IMR-90 (cell line): Measurements from ENCODE around the gene GPT2. TPM values are rescaled to one million over a fixed set of nuclear protein-coding genes. Genes with fewer than 3 reads are reported as not detected.

Experiments
- ATAC-seq: fragments of 200-7000 bp; cut with Tn5 transposase; 2 replicates; pipeline ENCODE4 v1.9.1; 2020; ENCODE audit warnings: low read depth, mild to moderate bottlenecking, moderate library complexity
- BruUV-seq: library from RNA; stranded (reverse); fragments of 400-500 nt; replicated peaks from 2 replicates; lab custom pipeline; 2021; lab: Mats Ljungman, UMichigan
- CTCF ChIA-PET: fragments of 300-600 bp; formaldehyde crosslinking; extraction: SDS; loops from one replicate; lab custom pipeline; 2021; ENCODE audit warnings: antibody characterized with exemption; lab: Yijun Ruan, JAX
- POLR2A ChIA-PET: fragments of 300-600 bp; sonication (Branson Sonifier 250); formaldehyde crosslinking; loops from one replicate; lab custom pipeline; 2022; ENCODE audit warnings: antibody characterized with exemption; ENCODE audit not compliant: unreplicated experiment; lab: Charles Lee
- DNase-seq: peaks from one replicate; pipeline ENCODE4 v3.0.0; 2013
- H2AFZ ChIP-seq: replicated peaks from 2 replicates; pipeline ENCODE3; 2013; ENCODE audit warnings: low read length, mild to moderate bottlenecking; ENCODE audit not compliant: poor library complexity
- H2AK5ac ChIP-seq: 2 replicates; pipeline ENCODE4 v1.6.1; 2013; ENCODE audit warnings: low read depth, low read length, inconsistent platforms
- H2AK9ac ChIP-seq: replicated peaks from 2 replicates; pipeline ENCODE3; 2013; ENCODE audit warnings: mild to moderate bottlenecking, low read depth, low read length, moderate library complexity; ENCODE audit not compliant: poor library complexity
- H2BK120ac ChIP-seq: 2 replicates; pipeline ENCODE4 v1.6.1; 2013; ENCODE audit warnings: low read depth, low read length, inconsistent platforms
- H2BK15ac ChIP-seq: 3 replicates; pipeline ENCODE4 v1.6.1; 2013; ENCODE audit warnings: low read depth, low read length, inconsistent platforms
- H2BK20ac ChIP-seq: 2 replicates; pipeline ENCODE4 v1.6.1; 2013; ENCODE audit warnings: low read depth, mild to moderate bottlenecking, inconsistent platforms, low read length, moderate library complexity
- H2BK5ac ChIP-seq: 2 replicates; pipeline ENCODE4 v1.6.1; 2013; ENCODE audit warnings: mild to moderate bottlenecking, low read depth, low read length, inconsistent platforms; ENCODE audit not compliant: poor library complexity, severe bottlenecking
- H3K14ac ChIP-seq: replicated peaks from 2 replicates; pipeline ENCODE4 v1.6.1; 2013; ENCODE audit warnings: low read depth, low read length, inconsistent platforms
- H3K18ac ChIP-seq: 2 replicates; pipeline ENCODE4 v1.6.1; 2013; ENCODE audit warnings: low read depth, low read length, control low read depth
- H3K23ac ChIP-seq: 2 replicates; pipeline ENCODE4 v1.6.1; 2013; ENCODE audit warnings: low read depth, low read length, inconsistent platforms
- H3K27ac ChIP-seq: 2 replicates; pipeline ENCODE4 v1.5.1; 2013; ENCODE audit warnings: mild to moderate bottlenecking, control low read depth, low read length; ENCODE audit not compliant: insufficient read depth
- H3K27me3 ChIP-seq: 2 replicates; pipeline ENCODE4 v1.6.1; 2013; ENCODE audit warnings: low read length; ENCODE audit not compliant: control insufficient read depth, insufficient read depth
- H3K36me3 ChIP-seq: 2 replicates; pipeline ENCODE4 v1.6.1; 2013; ENCODE audit warnings: low read length, mixed read lengths; ENCODE audit not compliant: control insufficient read depth, insufficient read depth
- H3K4ac ChIP-seq: 2 replicates; pipeline ENCODE4 v1.6.1; 2013; ENCODE audit warnings: low read depth, low read length, inconsistent platforms
- H3K4me1 ChIP-seq: 2 replicates; pipeline ENCODE4 v1.6.1; 2013; ENCODE audit warnings: low read length, mixed read lengths; ENCODE audit not compliant: control insufficient read depth, insufficient read depth
- H3K4me2 ChIP-seq: 2 replicates; pipeline ENCODE4 v1.6.1; 2013; ENCODE audit warnings: low read depth, mild to moderate bottlenecking, control low read depth, low read length, moderate library complexity
- H3K4me3 ChIP-seq: 2 replicates; pipeline ENCODE4 v1.5.1; 2013; ENCODE audit warnings: low read depth, mild to moderate bottlenecking, control low read depth, low read length, moderate library complexity; ENCODE audit not compliant: insufficient read depth
- H3K56ac ChIP-seq: 2 replicates; pipeline ENCODE4 v1.6.1; 2013; ENCODE audit warnings: low read length, inconsistent platforms; ENCODE audit not compliant: insufficient read depth; ENCODE audit errors: extremely low read depth
- H3K79me1 ChIP-seq, 2 experiments: 2 replicates each; pipeline ENCODE4 v1.6.1; 2013; ENCODE audit warnings: low read length in 2 of 2, inconsistent platforms in 1 of 2, low read depth in 1 of 2
- H3K9ac ChIP-seq: 2 replicates; pipeline ENCODE4 v1.6.1; 2013; ENCODE audit warnings: low read depth, low read length, control low read depth
- H3K9me1 ChIP-seq: 2 replicates; pipeline ENCODE4 v1.6.1; 2013; ENCODE audit warnings: low read length, inconsistent platforms; ENCODE audit not compliant: insufficient read depth
- H3K9me3 ChIP-seq: 2 replicates; pipeline ENCODE4 v1.6.1; 2013; ENCODE audit warnings: low read length; ENCODE audit not compliant: control insufficient read depth, insufficient read depth
- H4K20me1 ChIP-seq: 2 replicates; pipeline ENCODE4 v1.6.1; 2013; ENCODE audit warnings: low read length, inconsistent platforms; ENCODE audit not compliant: insufficient read depth
- H4K5ac ChIP-seq: 2 replicates; pipeline ENCODE4 v1.6.1; 2013; ENCODE audit warnings: mild to moderate bottlenecking, low read depth, low read length, control low read depth
- H4K8ac ChIP-seq, 2 experiments: 2 replicates each; pipeline ENCODE4 v1.6.1; 2013; ENCODE audit warnings: low read depth in 2 of 2, low read length in 2 of 2, control low read depth in 1 of 2, inconsistent platforms in 1 of 2
- H4K91ac ChIP-seq: 2 replicates; pipeline ENCODE4 v1.6.1; 2013; ENCODE audit warnings: low read depth, low read length, inconsistent platforms; ENCODE audit not compliant: insufficient read depth
- MAFK ChIP-seq: IDR thresholded peaks from 2 replicates; pipeline ENCODE4 v1.6.1; 2012; ENCODE audit warnings: low read depth, low read length, improper control_type of control experiment
- NFE2L2 ChIP-seq: fragments of 150-350 bp; IDR thresholded peaks from 2 replicates; pipeline ENCODE4 v1.6.1; 2016; ENCODE audit warnings: low read depth, mild to moderate bottlenecking, low read length
- RAD21 ChIP-seq: IDR thresholded peaks from 2 replicates; pipeline ENCODE4 v1.6.1; 2012; ENCODE audit warnings: low read length, improper control_type of control experiment
- RFX5 ChIP-seq: IDR thresholded peaks from 2 replicates; pipeline ENCODE4 v1.8.0; 2012; ENCODE audit warnings: low read depth, mild to moderate bottlenecking, low read length, moderate library complexity
- WGBS, 2 experiments: methylation state at CpG; one replicate each; pipeline versions ENCODE4 v1.1.5 to v1.1.7; 2013; ENCODE audit warnings: missing lambda C conversion rate in 2 of 2; ENCODE audit not compliant: insufficient read length in 1 of 2; ENCODE audit errors: extremely low coverage in 2 of 2; 5-methylcytosine and 5-hydroxymethylcytosine counted together
- dilution Hi-C: fragments of 300-500 bp; cut with HindIII; formaldehyde crosslinking; loops from one replicate; pipeline ENCODE4 v1.14.3; 2018; ENCODE audit warnings: low sequenced_read_pairs; ENCODE audit not compliant: unreplicated experiment
- in situ Hi-C: fragments of 300-500 bp; cut with MboI; formaldehyde crosslinking; loops from 3 replicates; pipeline ENCODE4 v1.14.3; 2019; ENCODE audit warnings: low sequenced_read_pairs, inconsistent platforms, mixed read lengths
- intact Hi-C: fragments of 100-400 bp; cut with micrococcal nuclease; formaldehyde crosslinking; loops from 2 replicates; pipeline ENCODE4 v1.10.0; 2022
- polyA plus RNA-seq, 3 experiments: library from polyadenylated mRNA; depleted of rRNA; stranded (reverse); fragments of >200 nt; gene quantifications; 2 replicates each; pipeline ENCODE4 v1.2.3, GENCODE V29; 2012; ENCODE audit warnings: low replicate concordance in 1 of 3
- total RNA-seq: library from RNA; depleted of rRNA; stranded (reverse); fragments of >200 nt; gene quantifications from 2 replicates; pipeline ENCODE4 v1.2.3, GENCODE V29; 2012
- TF ChIP-seq, protein P1 (sequence below): fragments of 150-350 bp; IDR thresholded peaks from 2 replicates; pipeline ENCODE4 v1.6.1; 2016; ENCODE audit warnings: low read depth, mild to moderate bottlenecking, low read length, moderate library complexity, borderline replicate concordance

GPT2 gene
- total and polyA plus RNA-seq, 2 of the 4 experiments (the other 2 are of a cell fraction), result 26.4 to 31.5 TPM

DNA sequence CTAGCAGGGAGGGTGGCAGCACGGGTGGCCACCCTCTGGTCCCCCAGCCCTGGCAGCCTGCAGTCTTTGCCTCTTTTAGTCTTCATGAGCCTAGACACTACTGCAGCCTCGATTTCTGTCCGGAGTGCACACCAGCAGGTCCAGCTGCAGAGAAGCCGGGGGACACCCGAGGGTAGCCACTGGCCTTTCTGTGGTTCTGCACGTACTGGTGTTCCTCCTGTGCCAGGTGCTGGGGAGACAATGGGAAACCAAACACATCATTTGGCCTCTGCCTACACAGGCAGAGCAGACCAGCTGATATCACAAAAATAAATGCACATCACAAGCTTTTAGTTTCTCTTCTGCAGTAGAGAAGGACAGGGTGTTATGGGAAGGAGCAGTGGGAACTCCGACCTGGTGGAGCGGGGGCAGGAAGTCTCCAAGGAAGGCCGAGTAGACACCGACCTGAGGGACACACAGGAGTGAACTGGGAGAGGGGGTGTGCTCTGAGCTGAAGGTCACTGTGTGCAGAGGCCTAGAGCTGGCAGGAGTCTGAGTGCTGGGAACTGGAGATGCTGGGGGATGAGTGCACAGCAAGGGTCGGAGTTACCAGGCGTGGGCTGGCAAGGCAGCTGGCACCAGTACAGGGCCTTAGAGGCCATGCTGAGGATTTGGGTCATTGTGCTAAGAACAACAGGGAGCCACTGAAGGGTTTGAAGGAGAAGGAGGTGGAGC is 23.1 kb downstream of the GPT2 start:
- Histone ChIP-seq H3K18ac (no peak overlapping the region), H3K4me2 (no peak overlapping the region), H2BK20ac (no peak overlapping the region), H3K4me3 (no peak overlapping the region), H3K14ac (no peak overlapping the region), H3K9ac (no peak overlapping the region), H2AK5ac (no peak overlapping the region), H2AK9ac (no peak overlapping the region), H2BK120ac (no peak overlapping the region), H4K91ac (no peak overlapping the region), H4K8ac (no peak overlapping the region), H2AFZ (no peak overlapping the region), H3K4me1 (no peaks in the 10 kb centered on the region), H3K56ac (no peak overlapping the region), H3K4ac (no peak overlapping the region), H3K27ac (no peak overlapping the region), H3K9me1 (no peaks in the 10 kb centered on the region), H4K20me1 (peaks cover 9% of the 10 kb centered on the region; the same call in 1 of the 2 replicates), H3K23ac (no peak overlapping the region), H2BK15ac (no peak overlapping the region), H4K5ac (no peak overlapping the region), H2BK5ac (no peak overlapping the region), H3K9me3 (no peaks in the 10 kb centered on the region), H3K27me3 (no peaks in the 10 kb centered on the region), H3K79me1 (peaks cover 6 to 11% of the 10 kb centered on the region in 2 experiments; a peak in 1 of 4 replicates), H3K36me3 (peaks cover 46% of the 10 kb centered on the region)
- DNase-seq (no peak), ATAC-seq (no peak)
- in situ Hi-C loops, result no loop called here
- BruUV-seq, result no TSS peak
- ChIA-PET CTCF (interaction anchor here (1.1 to 1.3 kb wide), 2 partner anchors 16 to 20 kb away, joined by 3 read pairs; no protein-coding TSS in a partner anchor), POLR2A (no interaction called here)
- TF ChIP-seq RAD21, result no peak
- no peak for TF ChIP-seq MAFK
- no peak for TF ChIP-seq NFE2L2
- TF ChIP-seq, protein P1, sequence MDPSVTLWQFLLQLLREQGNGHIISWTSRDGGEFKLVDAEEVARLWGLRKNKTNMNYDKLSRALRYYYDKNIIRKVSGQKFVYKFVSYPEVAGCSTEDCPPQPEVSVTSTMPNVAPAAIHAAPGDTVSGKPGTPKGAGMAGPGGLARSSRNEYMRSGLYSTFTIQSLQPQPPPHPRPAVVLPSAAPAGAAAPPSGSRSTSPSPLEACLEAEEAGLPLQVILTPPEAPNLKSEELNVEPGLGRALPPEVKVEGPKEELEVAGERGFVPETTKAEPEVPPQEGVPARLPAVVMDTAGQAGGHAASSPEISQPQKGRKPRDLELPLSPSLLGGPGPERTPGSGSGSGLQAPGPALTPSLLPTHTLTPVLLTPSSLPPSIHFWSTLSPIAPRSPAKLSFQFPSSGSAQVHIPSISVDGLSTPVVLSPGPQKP, result no peak
- no peak for TF ChIP-seq RFX5
- dilution Hi-C loops, result no loop called here
- WGBS, 2 experiments, result 75% methylated on average over 5 of the region's 12 CpGs; no CpG with 5 or more reads in 1 of the 2 experiments
- intact Hi-C loops, result no loop called here
